HepG2 (cell line): ENCODE data around the gene CEBPG. TPM values are rescaled to one million over a fixed set of nuclear protein-coding genes. Genes with fewer than 3 reads are reported as not detected.

Source experiments
- DMAP1 ChIP-seq: IDR thresholded peaks from 2 replicates; pipeline ENCODE4 v1.6.1; 2016
- FOSL2 ChIP-seq: sonication (generic); formaldehyde crosslinking; IDR thresholded peaks from 2 replicates; pipeline ENCODE4 v1.4.0; 2020; ENCODE audit warnings: missing genetic modification reagents
- HCFC1 ChIP-seq: fragments of 150-350 bp; IDR thresholded peaks from 2 replicates; pipeline ENCODE4 v1.6.1; 2014; ENCODE audit warnings: low read depth, low read length
- HMG20B ChIP-seq: conservative IDR thresholded peaks from 2 replicates; pipeline ENCODE4 v1.6.1; 2016; ENCODE audit warnings: missing genetic modification reagents, missing compliant biosample characterization
- NR2C2 ChIP-seq: sonication (generic); formaldehyde crosslinking; IDR thresholded peaks from 2 replicates; pipeline ENCODE4 v1.4.0; 2020; ENCODE audit warnings: missing genetic modification reagents, mild to moderate bottlenecking, moderate library complexity, borderline replicate concordance
- RFX1 ChIP-seq: fragments of 450-650 bp; IDR thresholded peaks from 2 replicates; pipeline ENCODE4 v1.6.1; 2017
- SALL2 ChIP-seq: sonication (generic); formaldehyde crosslinking; IDR thresholded peaks from 2 replicates; pipeline ENCODE4 v1.8.1; 2023; ENCODE audit warnings: mild to moderate bottlenecking, missing genetic modification reagents, inconsistent platforms
- ZBTB8A ChIP-seq: sonication (generic); formaldehyde crosslinking; IDR thresholded peaks from 2 replicates; pipeline ENCODE4 v1.4.0; 2020; ENCODE audit warnings: mild to moderate bottlenecking, low read depth, missing genetic modification reagents, borderline replicate concordance
- ZFP82 ChIP-seq: sonication (generic); formaldehyde crosslinking; IDR thresholded peaks from 2 replicates; pipeline ENCODE4 v1.5.1; 2020; ENCODE audit warnings: mild to moderate bottlenecking, missing genetic modification reagents, borderline replicate concordance
- ZNF335 ChIP-seq: sonication (generic); formaldehyde crosslinking; IDR thresholded peaks from 2 replicates; pipeline ENCODE4 v1.4.0; 2020; ENCODE audit warnings: missing genetic modification reagents
- ZNF383 ChIP-seq: sonication (generic); formaldehyde crosslinking; IDR thresholded peaks from 2 replicates; pipeline ENCODE4 v1.4.0; 2020; ENCODE audit warnings: missing genetic modification reagents, mild to moderate bottlenecking, borderline replicate concordance
- ZNF652 ChIP-seq: IDR thresholded peaks from 2 replicates; pipeline ENCODE4 v1.6.1; 2016; ENCODE audit warnings: low read depth, borderline replicate concordance
- ZNF703 ChIP-seq: sonication (generic); formaldehyde crosslinking; IDR thresholded peaks from 2 replicates; pipeline ENCODE4 v1.5.1; 2020; ENCODE audit warnings: missing genetic modification reagents, mild to moderate bottlenecking, moderate library complexity, borderline replicate concordance
- ZSCAN29 ChIP-seq: sonication (generic); formaldehyde crosslinking; conservative IDR thresholded peaks from 2 replicates; pipeline ENCODE4 v1.4.0; 2020; ENCODE audit warnings: mild to moderate bottlenecking, missing genetic modification reagents
- ZSCAN31 ChIP-seq: sonication (generic); formaldehyde crosslinking; IDR thresholded peaks from 2 replicates; pipeline ENCODE4 v1.5.0; 2020; ENCODE audit warnings: low read depth, mild to moderate bottlenecking, missing genetic modification reagents
- polyA plus RNA-seq, 8 experiments: library from polyadenylated mRNA; depleted of rRNA in 3 of 8; stranded (reverse) in 7 of 8; unstranded in 1 of 8; fragments of >200 nt; fragmentation: Illumina TruSeq in 4 of 8; extraction: Trizol in 4 of 8; gene quantifications; 2 replicates each; pipeline versions ENCODE4 v1.2.1 to v1.2.3, GENCODE V29; 2011 to 2016; ENCODE audit warnings: low read depth in 4 of 8, missing spikeins in 1 of 8, mixed read lengths in 1 of 8; ENCODE audit not compliant: insufficient read depth in 1 of 8
- total RNA-seq, 5 experiments: library from RNA; depleted of rRNA; stranded (reverse); fragments of >200 nt; fragmentation: Illumina TruSeq; extraction: Trizol; gene quantifications; 2 replicates each; pipeline ENCODE4 v1.2.3, GENCODE V29; 2016; ENCODE audit warnings: low read depth in 1 of 5
- TF ChIP-seq, protein P1 (sequence below): sonication (generic); formaldehyde crosslinking; IDR thresholded peaks from 2 replicates; pipeline ENCODE4 v1.4.0; 2020; ENCODE audit warnings: missing genetic modification reagents
- TF ChIP-seq, protein P2 (sequence below): sonication (generic); formaldehyde crosslinking; conservative IDR thresholded peaks from 2 replicates; pipeline ENCODE4 v1.4.0; 2020; ENCODE audit warnings: missing genetic modification reagents
- TF ChIP-seq, protein P3 (sequence below): sonication (generic); formaldehyde crosslinking; conservative IDR thresholded peaks from 2 replicates; pipeline ENCODE4 v1.4.0; 2020; ENCODE audit warnings: missing genetic modification reagents
- TF ChIP-seq, protein P4 (sequence below): sonication (generic); formaldehyde crosslinking; IDR thresholded peaks from 2 replicates; pipeline ENCODE4 v1.4.0; 2020; ENCODE audit warnings: mild to moderate bottlenecking, low read depth, missing genetic modification reagents

CEBPG gene
- total and polyA plus RNA-seq, 2 of the 13 experiments (the other 11 are each of a cell fraction or from before 2014, with no cell fraction given): 25.7 to 34.3 TPM

DNA sequence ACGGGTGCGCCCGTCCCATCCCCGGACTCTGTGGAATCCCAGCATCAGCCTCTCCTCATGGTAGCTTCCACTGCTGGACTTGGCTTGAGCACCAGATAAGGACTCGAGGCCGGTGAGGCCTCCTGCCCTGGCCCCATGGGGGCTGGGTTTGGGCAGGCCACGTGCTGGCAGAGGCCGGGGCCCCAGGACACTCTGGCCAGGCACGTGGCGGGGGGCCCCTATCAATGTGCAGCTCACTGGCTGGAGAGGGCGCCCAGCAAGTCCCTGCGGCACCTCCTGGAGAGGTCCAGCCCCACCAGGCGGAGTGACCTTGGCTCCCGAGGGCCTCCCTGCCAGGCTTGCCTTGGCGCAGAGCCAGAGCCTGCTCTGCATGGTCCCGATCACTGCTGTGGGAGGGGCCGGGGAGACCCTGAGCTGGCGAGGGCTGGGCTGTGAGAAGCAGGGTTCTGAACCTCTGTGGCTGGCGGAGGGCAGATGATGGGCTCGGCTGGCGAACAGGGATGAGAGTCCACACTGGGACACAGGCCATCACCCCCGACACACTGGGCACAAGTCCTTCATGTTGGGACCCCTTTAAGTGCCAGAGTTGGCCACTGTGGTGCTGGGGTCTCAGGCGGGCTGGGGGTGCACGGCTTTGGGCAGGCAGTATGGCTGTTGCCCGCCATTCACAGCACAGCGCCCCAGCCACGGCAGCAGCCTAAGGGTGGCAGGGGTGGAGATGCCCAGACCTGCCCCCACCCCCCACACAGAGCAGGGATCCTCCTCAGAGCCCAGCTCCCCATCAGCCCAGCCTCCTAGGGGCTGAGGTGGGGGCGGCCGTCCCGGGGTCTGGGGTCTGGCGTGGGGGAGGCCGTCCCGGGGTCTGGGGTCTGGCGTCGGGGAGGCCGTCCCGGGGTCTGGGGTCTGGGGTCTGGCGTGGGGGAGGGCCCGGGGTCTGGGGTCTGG lies 19.1 kb downstream of the CEBPG start (continued):
- TF ChIP-seq, protein P1, sequence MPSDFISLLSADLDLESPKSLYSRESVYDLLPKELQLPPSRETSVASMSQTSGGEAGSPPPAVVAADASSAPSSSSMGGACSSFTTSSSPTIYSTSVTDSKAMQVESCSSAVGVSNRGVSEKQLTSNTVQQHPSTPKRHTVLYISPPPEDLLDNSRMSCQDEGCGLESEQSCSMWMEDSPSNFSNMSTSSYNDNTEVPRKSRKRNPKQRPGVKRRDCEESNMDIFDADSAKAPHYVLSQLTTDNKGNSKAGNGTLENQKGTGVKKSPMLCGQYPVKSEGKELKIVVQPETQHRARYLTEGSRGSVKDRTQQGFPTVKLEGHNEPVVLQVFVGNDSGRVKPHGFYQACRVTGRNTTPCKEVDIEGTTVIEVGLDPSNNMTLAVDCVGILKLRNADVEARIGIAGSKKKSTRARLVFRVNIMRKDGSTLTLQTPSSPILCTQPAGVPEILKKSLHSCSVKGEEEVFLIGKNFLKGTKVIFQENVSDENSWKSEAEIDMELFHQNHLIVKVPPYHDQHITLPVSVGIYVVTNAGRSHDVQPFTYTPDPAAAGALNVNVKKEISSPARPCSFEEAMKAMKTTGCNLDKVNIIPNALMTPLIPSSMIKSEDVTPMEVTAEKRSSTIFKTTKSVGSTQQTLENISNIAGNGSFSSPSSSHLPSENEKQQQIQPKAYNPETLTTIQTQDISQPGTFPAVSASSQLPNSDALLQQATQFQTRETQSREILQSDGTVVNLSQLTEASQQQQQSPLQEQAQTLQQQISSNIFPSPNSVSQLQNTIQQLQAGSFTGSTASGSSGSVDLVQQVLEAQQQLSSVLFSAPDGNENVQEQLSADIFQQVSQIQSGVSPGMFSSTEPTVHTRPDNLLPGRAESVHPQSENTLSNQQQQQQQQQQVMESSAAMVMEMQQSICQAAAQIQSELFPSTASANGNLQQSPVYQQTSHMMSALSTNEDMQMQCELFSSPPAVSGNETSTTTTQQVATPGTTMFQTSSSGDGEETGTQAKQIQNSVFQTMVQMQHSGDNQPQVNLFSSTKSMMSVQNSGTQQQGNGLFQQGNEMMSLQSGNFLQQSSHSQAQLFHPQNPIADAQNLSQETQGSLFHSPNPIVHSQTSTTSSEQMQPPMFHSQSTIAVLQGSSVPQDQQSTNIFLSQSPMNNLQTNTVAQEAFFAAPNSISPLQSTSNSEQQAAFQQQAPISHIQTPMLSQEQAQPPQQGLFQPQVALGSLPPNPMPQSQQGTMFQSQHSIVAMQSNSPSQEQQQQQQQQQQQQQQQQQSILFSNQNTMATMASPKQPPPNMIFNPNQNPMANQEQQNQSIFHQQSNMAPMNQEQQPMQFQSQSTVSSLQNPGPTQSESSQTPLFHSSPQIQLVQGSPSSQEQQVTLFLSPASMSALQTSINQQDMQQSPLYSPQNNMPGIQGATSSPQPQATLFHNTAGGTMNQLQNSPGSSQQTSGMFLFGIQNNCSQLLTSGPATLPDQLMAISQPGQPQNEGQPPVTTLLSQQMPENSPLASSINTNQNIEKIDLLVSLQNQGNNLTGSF (CRISPR knock-in tag): peak; percentile 100
- TF ChIP-seq, protein P2, sequence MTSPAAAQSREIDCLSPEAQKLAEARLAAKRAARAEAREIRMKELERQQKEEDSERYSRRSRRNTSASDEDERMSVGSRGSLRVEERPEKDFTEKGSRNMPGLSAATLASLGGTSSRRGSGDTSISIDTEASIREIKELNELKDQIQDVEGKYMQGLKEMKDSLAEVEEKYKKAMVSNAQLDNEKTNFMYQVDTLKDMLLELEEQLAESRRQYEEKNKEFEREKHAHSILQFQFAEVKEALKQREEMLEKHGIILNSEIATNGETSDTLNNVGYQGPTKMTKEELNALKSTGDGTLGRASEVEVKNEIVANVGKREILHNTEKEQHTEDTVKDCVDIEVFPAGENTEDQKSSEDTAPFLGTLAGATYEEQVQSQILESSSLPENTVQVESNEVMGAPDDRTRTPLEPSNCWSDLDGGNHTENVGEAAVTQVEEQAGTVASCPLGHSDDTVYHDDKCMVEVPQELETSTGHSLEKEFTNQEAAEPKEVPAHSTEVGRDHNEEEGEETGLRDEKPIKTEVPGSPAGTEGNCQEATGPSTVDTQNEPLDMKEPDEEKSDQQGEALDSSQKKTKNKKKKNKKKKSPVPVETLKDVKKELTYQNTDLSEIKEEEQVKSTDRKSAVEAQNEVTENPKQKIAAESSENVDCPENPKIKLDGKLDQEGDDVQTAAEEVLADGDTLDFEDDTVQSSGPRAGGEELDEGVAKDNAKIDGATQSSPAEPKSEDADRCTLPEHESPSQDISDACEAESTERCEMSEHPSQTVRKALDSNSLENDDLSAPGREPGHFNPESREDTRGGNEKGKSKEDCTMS (CRISPR knock-in tag): no peak
- TF ChIP-seq, protein P3, sequence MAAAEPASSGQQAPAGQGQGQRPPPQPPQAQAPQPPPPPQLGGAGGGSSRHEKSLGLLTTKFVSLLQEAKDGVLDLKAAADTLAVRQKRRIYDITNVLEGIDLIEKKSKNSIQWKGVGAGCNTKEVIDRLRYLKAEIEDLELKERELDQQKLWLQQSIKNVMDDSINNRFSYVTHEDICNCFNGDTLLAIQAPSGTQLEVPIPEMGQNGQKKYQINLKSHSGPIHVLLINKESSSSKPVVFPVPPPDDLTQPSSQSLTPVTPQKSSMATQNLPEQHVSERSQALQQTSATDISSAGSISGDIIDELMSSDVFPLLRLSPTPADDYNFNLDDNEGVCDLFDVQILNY: peak; percentile 82
- TF ChIP-seq HCFC1 (no peak), NR2C2 (CRISPR knock-in tag) (peak; percentile 91), SALL2 (CRISPR knock-in tag) (peak; percentile 100), DMAP1 (CRISPR knock-in tag) (peak; percentile 98), ZNF703 (CRISPR knock-in tag) (peak; percentile 100), ZBTB8A (peak; percentile 98), FOSL2 (peak; percentile 79), HMG20B (peak; percentile 91), RFX1 (no peak), ZNF383 (no peak; the same call in 1 of the 2 replicates), ZSCAN29 (0 out of 2 replicates have a peak, but pooled peaks have one; percentile 38), ZNF652 (CRISPR knock-in tag) (no peak), ZFP82 (peak; percentile 77; the same call in 1 of the 2 replicates), ZSCAN31 (peak; percentile 100), ZNF335 (peak; percentile 86)
- TF ChIP-seq, protein P4, sequence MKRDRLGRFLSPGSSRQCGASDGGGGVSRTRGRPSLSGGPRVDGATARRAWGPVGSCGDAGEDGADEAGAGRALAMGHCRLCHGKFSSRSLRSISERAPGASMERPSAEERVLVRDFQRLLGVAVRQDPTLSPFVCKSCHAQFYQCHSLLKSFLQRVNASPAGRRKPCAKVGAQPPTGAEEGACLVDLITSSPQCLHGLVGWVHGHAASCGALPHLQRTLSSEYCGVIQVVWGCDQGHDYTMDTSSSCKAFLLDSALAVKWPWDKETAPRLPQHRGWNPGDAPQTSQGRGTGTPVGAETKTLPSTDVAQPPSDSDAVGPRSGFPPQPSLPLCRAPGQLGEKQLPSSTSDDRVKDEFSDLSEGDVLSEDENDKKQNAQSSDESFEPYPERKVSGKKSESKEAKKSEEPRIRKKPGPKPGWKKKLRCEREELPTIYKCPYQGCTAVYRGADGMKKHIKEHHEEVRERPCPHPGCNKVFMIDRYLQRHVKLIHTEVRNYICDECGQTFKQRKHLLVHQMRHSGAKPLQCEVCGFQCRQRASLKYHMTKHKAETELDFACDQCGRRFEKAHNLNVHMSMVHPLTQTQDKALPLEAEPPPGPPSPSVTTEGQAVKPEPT (CRISPR knock-in tag): peak; percentile 99
